ENCODE results near the gene SCLT1.

The SCLT1 gene

GRCh38 chr4:128954941-128955340 lies 138.4 kb downstream of the SCLT1 start:
- no peak for DNase-seq

- DNase-seq = no peak
These were observed 142.0 kb downstream of the SCLT1 start for GRCh38 chr4:128951316-128951715.

- no peak for DNase-seq
These were observed 142.5 kb downstream of the SCLT1 start for GRCh38 chr4:128950796-128951195.

- no peak for DNase-seq
These were observed 146.4 kb downstream of the SCLT1 start for GRCh38 chr4:128946916-128947315.

- DNase-seq = no peak
These were observed 150.7 kb downstream of the SCLT1 start for GRCh38 chr4:128942607-128943006.

- DNase-seq = no peak
These were observed 152.4 kb downstream of the SCLT1 start for GRCh38 chr4:128940971-128941370.

- DNase-seq = no peak
These were observed 163.3 kb downstream of the SCLT1 start for GRCh38 chr4:128930051-128930450.

- no peak for DNase-seq
These were observed 168.4 kb downstream of the SCLT1 start for GRCh38 chr4:128924951-128925350.

GRCh38 chr4:128921954-128922353 lies 171.4 kb downstream of the SCLT1 start:
- no peak for DNase-seq

- DNase-seq = no peak
These were observed 175.6 kb downstream of the SCLT1 start for GRCh38 chr4:128917781-128918180.

GRCh38 chr4:128916832-128917231 lies 176.5 kb downstream of the SCLT1 start:
- DNase-seq = no peak

GRCh38 chr4:128915544-128915943 lies 177.8 kb downstream of the SCLT1 start:
- DNase-seq = no peak

- DNase-seq = no peak
These were observed 180.1 kb downstream of the SCLT1 start for GRCh38 chr4:128913228-128913627.

- DNase-seq = no peak
These were observed 184.6 kb downstream of the SCLT1 start for GRCh38 chr4:128908735-128909134.

- DNase-seq = no peak
These were observed 185.4 kb downstream of the SCLT1 start for GRCh38 chr4:128907981-128908380.

- no peak for DNase-seq
These were observed 186.8 kb downstream of the SCLT1 start for GRCh38 chr4:128906581-128906980.

GRCh38 chr4:128904821-128905220 lies 188.5 kb downstream of the SCLT1 start:
- no peak for DNase-seq

GRCh38 chr4:128880662-128881061 lies 212.7 kb downstream of the SCLT1 start:
- no peak for DNase-seq

GRCh38 chr4:128879971-128880370 lies 213.4 kb downstream of the SCLT1 start:
- no peak for DNase-seq

- no peak for DNase-seq
These were observed 214.1 kb downstream of the SCLT1 start for GRCh38 chr4:128879283-128879682.

- DNase-seq = no peak
These were observed 215.4 kb downstream of the SCLT1 start for GRCh38 chr4:128877934-128878333.

- no peak for DNase-seq
These were observed 217.1 kb downstream of the SCLT1 start for GRCh38 chr4:128876200-128876599.

- no peak for DNase-seq
These were observed 221.4 kb downstream of the SCLT1 start for GRCh38 chr4:128871948-128872347.

GRCh38 chr4:128869776-128870509 lies 223.4 kb downstream of the SCLT1 start:
- DNase-seq = no peak

GRCh38 chr4:128868758-128869157 lies 224.6 kb downstream of the SCLT1 start:
- no peak for DNase-seq

Measured in NCI-H526 treated with DMSO at 0.1 percent for 48 hours (cell line).